Measurements from ENCODE around the gene ART3.
A peak's percentile ranks its signal among the peaks of the same experiment; 100 is the strongest.

The ART3 gene

GRCh38 chr4:76147454-76148141 is 73.1 kb downstream of the ART3 start:
- peak; percentile 11 to 31 for DNase-seq (ENCODE audit: low read depth in 2 of 2)

GRCh38 chr4:76148142-76148865 is 73.8 kb downstream of the ART3 start, which contains the start of gene NUP54:
Gene NUP54 (minus strand): TSS chr4:76148397. CDS start chr4:76148374, 23 bp downstream.
- peak; percentile 91 to 95 for DNase-seq (ENCODE audit: low read depth in 2 of 2)

- DNase-seq (ENCODE audit: low read depth in 2 of 2): no peak
Observed at GRCh38 chr4:76153356-76153755, 78.8 kb downstream of the ART3 start.

GRCh38 chr4:76155979-76156378 is 81.5 kb downstream of the ART3 start:
- no peak for DNase-seq (ENCODE audit: low read depth in 2 of 2)

- no peak for DNase-seq (ENCODE audit: low read depth in 2 of 2)
Observed at GRCh38 chr4:76156635-76157034, 82.1 kb downstream of the ART3 start.

GRCh38 chr4:76160355-76160754 is 85.8 kb downstream of the ART3 start:
- DNase-seq (ENCODE audit: low read depth in 2 of 2): no peak

Data from activated CD4-positive, alpha-beta T cell treated with anti-CD3 and anti-CD28 coated beads for 24 hours (primary cell).